HepG2 (cell line): ENCODE measurements around the gene ZNF511.

Experiments
- CC2D1A ChIP-seq: sonication (generic); formaldehyde crosslinking; IDR thresholded peaks from 2 replicates; pipeline ENCODE4 v1.8.1; 2023; ENCODE audit warnings: mild to moderate bottlenecking, missing genetic modification reagents
- CEBPB ChIP-seq: IDR thresholded peaks from 2 replicates; pipeline ENCODE4 v1.6.1; 2011; ENCODE audit warnings: low read depth, low read length, improper control_type of control experiment, borderline replicate concordance
- GPN1 ChIP-seq: sonication (generic); formaldehyde crosslinking; IDR thresholded peaks from 2 replicates; pipeline ENCODE4 v1.5.1; 2020; ENCODE audit warnings: missing genetic modification reagents, borderline replicate concordance
- GTF2F1 ChIP-seq: fragments of 150-350 bp; IDR thresholded peaks from 2 replicates; pipeline ENCODE4 v1.6.1; 2014; ENCODE audit warnings: low read length
- HDAC6 ChIP-seq: fragments of 200-600 bp; sonication (generic); IDR thresholded peaks from 2 replicates; pipeline ENCODE4 v1.7.0; 2017; ENCODE audit warnings: mild to moderate bottlenecking, antibody characterized with exemption, low read length, low read depth
- HINFP ChIP-seq: sonication (generic); formaldehyde crosslinking; IDR thresholded peaks from 2 replicates; pipeline ENCODE4 v1.4.0; 2020; ENCODE audit warnings: low read depth, mild to moderate bottlenecking, missing genetic modification reagents
- PCBP1 ChIP-seq: fragments of 200-400 bp; formaldehyde crosslinking; IDR thresholded peaks from 2 replicates; pipeline ENCODE4 v1.6.1; 2017; ENCODE audit warnings: mild to moderate bottlenecking, low read depth, low read length, borderline replicate concordance
- POLR2AphosphoS5 ChIP-seq: IDR thresholded peaks from 2 replicates; pipeline ENCODE4 v1.6.1; 2012; ENCODE audit warnings: low read depth, low read length
- YY1 ChIP-seq: IDR thresholded peaks from 2 replicates; pipeline ENCODE4 v1.6.1; 2011; ENCODE audit warnings: low read length, low read depth, moderate library complexity, mild to moderate bottlenecking; ENCODE audit not compliant: insufficient read depth, insufficient replicate concordance
- ZC3H4 ChIP-seq: sonication (generic); formaldehyde crosslinking; IDR thresholded peaks from 2 replicates; pipeline ENCODE4 v1.4.0; 2020; ENCODE audit warnings: missing genetic modification reagents, borderline replicate concordance
- ZFP36 ChIP-seq: fragments of 150-350 bp; IDR thresholded peaks from 2 replicates; pipeline ENCODE4 v1.6.1; 2018; ENCODE audit warnings: borderline replicate concordance, low read length, low read depth; ENCODE audit not compliant: partially characterized antibody
- ZFP36L2 ChIP-seq: sonication (generic); formaldehyde crosslinking; IDR thresholded peaks from 2 replicates; pipeline ENCODE4 v1.4.0; 2020; ENCODE audit warnings: missing genetic modification reagents
- TF ChIP-seq, protein P1 (sequence below): sonication (generic); formaldehyde crosslinking; IDR thresholded peaks from 2 replicates; pipeline ENCODE4 v1.4.0; 2020; ENCODE audit warnings: mild to moderate bottlenecking, missing genetic modification reagents
- TF ChIP-seq, protein P2 (sequence below): sonication (generic); formaldehyde crosslinking; IDR thresholded peaks from 2 replicates; pipeline ENCODE4 v1.9.0; 2022; ENCODE audit warnings: missing genetic modification reagents, mild to moderate bottlenecking, borderline replicate concordance

- TF ChIP-seq ZFP36 = no peak
- no peak for TF ChIP-seq PCBP1
- no peak for TF ChIP-seq ZFP36L2
- no peak for TF ChIP-seq POLR2AphosphoS5
- TF ChIP-seq HDAC6 = no peak
- no peak for TF ChIP-seq HINFP (CRISPR knock-in tag)
- TF ChIP-seq, protein P1, sequence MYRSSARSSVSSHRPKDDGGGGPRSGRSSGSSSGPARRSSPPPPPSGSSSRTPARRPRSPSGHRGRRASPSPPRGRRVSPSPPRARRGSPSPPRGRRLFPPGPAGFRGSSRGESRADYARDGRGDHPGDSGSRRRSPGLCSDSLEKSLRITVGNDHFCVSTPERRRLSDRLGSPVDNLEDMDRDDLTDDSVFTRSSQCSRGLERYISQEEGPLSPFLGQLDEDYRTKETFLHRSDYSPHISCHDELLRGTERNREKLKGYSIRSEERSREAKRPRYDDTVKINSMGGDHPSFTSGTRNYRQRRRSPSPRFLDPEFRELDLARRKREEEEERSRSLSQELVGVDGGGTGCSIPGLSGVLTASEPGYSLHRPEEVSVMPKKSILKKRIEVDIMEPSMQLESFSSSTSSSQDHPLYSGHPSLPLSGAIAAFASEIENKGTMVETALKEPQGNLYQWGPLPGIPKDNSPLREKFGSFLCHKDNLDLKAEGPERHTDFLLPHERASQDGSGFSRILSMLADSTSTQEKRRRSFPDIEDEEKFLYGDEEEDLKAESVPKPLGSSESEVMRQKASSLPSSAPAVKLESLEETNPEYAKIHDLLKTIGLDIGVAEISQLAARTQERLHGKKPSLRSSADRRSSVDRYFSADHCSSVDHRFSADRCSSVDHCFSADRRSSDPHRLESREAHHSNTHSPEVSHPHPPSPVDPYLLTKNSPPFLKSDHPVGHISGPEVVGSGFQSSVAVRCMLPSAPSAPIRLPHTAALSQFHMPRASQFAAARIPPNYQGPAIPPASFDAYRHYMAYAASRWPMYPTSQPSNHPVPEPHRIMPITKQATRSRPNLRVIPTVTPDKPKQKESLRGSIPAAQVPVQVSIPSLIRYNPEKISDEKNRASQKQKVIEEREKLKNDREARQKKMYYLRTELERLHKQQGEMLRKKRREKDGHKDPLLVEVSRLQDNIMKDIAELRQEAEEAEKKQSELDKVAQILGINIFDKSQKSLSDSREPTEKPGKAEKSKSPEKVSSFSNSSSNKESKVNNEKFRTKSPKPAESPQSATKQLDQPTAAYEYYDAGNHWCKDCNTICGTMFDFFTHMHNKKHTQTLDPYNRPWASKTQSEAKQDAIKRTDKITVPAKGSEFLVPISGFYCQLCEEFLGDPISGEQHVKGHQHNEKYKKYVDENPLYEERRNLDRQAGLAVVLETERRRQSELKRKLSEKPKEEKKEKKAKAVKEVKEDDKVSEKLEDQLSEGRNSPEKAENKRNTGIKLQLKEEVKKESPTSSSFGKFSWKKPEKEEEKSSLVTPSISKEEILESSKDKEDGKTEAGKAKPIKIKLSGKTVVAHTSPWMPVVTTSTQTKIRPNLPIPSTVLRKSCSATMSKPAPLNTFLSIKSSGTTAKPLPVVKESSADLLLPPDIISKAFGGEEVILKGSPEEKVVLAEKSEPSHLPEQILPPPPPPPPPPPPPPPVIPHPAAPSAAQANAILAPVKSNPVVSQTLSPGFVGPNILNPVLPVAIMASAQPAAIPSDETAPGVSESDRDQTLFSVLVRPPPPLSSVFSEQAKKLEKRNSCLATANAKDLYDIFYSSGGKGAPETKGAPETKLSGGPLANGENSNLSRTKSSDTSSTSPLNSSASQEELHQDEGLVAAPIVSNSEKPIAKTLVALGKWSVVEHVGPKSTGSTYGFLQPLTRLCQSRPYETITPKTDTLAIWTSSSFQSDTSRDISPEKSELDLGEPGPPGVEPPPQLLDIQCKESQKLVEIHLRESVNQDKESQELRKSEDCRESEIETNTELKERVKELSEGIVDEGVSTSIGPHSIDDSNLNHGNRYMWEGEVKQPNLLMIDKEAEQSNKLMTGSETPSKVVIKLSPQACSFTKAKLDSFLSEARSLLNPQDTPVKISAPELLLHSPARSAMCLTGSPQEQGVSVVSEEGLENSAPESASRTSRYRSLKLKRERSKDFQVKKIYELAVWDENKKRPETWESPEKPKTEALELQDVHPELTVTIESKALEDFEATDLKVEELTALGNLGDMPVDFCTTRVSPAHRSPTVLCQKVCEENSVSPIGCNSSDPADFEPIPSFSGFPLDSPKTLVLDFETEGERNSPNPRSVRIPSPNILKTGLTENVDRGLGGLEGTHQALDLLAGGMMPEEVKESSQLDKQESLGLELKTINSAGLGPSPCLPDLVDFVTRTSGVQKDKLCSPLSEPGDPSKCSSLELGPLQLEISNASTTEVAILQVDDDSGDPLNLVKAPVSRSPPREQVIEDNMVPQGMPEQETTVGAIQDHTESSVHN = no peak
- TF ChIP-seq, protein P2, sequence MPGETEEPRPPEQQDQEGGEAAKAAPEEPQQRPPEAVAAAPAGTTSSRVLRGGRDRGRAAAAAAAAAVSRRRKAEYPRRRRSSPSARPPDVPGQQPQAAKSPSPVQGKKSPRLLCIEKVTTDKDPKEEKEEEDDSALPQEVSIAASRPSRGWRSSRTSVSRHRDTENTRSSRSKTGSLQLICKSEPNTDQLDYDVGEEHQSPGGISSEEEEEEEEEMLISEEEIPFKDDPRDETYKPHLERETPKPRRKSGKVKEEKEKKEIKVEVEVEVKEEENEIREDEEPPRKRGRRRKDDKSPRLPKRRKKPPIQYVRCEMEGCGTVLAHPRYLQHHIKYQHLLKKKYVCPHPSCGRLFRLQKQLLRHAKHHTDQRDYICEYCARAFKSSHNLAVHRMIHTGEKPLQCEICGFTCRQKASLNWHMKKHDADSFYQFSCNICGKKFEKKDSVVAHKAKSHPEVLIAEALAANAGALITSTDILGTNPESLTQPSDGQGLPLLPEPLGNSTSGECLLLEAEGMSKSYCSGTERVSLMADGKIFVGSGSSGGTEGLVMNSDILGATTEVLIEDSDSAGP (CRISPR knock-in tag) = no peak
- TF ChIP-seq ZC3H4 (CRISPR knock-in tag) = no peak
- TF ChIP-seq GPN1 = no peak
- no peak for TF ChIP-seq YY1
- TF ChIP-seq GTF2F1 = no peak
- no peak for TF ChIP-seq CEBPB
- TF ChIP-seq CC2D1A (CRISPR knock-in tag) = no peak
Measured at GRCh38 chr10:133303206-133303605, 5.5 kb upstream of the ZNF511 start.
